Measurements from ENCODE around the gene RAB11FIP4. TPM values are rescaled to one million over a fixed set of nuclear protein-coding genes. Genes with fewer than 3 reads are reported as not detected.

Gene RAB11FIP4
- polyA plus RNA-seq, 1 of the 3 experiments (the other 2 are of a cell fraction) = 9.4 TPM

DNA sequence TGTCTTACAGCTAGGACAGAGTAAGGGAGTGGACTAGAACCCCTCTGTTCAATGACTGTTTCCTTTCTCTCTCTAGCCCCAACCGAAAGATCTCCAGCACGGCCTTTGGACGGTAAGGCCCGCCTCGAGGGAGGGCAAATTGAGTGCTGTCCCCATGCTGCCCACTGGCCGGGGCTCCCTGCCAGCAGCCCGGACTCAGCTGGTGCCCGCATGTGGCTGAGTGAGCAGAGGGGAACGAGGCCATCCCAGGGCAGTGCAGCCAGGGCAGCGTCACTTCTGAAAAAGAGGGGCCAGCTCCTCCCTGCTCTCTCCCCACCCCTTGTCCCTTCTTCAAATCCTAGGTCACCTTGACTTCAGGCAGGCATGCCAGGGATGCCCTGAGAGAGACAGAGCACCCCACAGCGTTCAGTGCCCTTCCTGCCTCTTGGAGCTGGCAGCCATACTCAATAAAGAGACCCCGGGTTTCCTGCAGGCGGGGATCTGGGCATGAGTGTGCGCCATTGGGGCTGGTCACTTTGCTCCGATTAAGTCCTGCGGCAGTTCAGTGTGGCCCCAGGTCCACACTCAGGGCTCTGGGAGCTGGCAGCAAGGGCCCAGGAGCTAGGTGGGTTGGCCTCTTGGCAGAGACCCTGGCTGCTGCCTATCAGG is 130.9 kb downstream of the RAB11FIP4 start:
- no peak for DNase-seq
- TF ChIP-seq, protein P1, sequence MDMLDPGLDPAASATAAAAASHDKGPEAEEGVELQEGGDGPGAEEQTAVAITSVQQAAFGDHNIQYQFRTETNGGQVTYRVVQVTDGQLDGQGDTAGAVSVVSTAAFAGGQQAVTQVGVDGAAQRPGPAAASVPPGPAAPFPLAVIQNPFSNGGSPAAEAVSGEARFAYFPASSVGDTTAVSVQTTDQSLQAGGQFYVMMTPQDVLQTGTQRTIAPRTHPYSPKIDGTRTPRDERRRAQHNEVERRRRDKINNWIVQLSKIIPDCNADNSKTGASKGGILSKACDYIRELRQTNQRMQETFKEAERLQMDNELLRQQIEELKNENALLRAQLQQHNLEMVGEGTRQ (IDR thresholded peaks at IDR 0.05; ENCODE audit: borderline replicate concordance, low read depth, low read length) = no peak
- TF ChIP-seq, protein P2, sequence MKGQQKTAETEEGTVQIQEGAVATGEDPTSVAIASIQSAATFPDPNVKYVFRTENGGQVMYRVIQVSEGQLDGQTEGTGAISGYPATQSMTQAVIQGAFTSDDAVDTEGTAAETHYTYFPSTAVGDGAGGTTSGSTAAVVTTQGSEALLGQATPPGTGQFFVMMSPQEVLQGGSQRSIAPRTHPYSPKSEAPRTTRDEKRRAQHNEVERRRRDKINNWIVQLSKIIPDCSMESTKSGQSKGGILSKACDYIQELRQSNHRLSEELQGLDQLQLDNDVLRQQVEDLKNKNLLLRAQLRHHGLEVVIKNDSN (IDR thresholded peaks at IDR 0.05; ENCODE audit: borderline replicate concordance, low read depth) = no peak
- TF ChIP-seq FOXM1 (IDR thresholded peaks at IDR 0.05; ENCODE audit: low read depth) = no peak
- POLR2A ChIA-PET = interaction anchor here (1.6 kb wide), 1 partner anchor 11 kb away, joined by 6 read pairs; no protein-coding TSS in a partner anchor

DNA sequence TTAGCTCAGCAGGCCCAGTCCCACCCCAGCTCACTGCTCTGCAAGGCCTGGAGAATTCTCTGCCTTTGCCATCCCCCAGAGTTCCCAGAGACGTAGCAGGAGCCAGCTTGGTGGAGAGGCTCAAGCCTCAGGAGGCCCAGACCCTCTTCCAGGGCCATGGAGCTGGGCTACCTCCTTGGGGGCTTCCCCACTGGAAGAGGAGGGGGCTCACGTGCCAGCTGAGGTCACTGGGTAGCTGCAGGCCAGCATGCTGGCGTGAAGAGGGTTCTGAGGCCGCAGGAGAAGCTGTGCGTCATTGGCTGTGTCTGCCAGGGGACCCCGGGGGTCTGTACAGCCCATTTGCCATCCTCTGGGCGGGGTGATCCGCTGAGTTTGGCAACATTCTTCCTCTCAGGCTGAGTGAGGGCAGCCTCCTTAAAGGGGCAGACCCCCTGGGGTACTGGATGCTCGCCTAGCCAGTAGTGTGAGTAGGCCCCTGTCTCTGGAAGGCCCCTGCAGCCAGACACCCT is 131.6 kb downstream of the RAB11FIP4 start:
- H2AFZ ChIP-seq (ENCODE audit: low read depth) = no peak overlapping the region
- DNase-seq = no peak
- WGBS (ENCODE audit: low lambda C conversion rate) = 60% methylated on average over 2 of the region's 9 CpGs
- H3K4me2 ChIP-seq = no peak overlapping the region
- H3K4me1 ChIP-seq (ENCODE audit: control insufficient read depth in 1 of 2, insufficient read depth in 2 of 2, low read depth in 1 of 2, low read length in 1 of 2) = peaks cover 3 to 10% of the 10 kb centered on the region in 2 experiments; a peak in 1 of 4 replicates
- H3K79me2 ChIP-seq (ENCODE audit: insufficient read depth) = no peaks in the 10 kb centered on the region
- no peaks in the 10 kb centered on the region for H3K9me3 ChIP-seq
- CTCF ChIA-PET = interaction anchor here (0.8 to 12.9 kb wide), 11 partner anchors 9 to 320 kb away, joined by 3 to 137 read pairs (median 6); partner anchors contain the start of gene RAB11FIP4
- TF ChIP-seq GABPA (IDR thresholded peaks at IDR 0.05; ENCODE audit: low read depth) = no peak
- TF ChIP-seq, protein P3, sequence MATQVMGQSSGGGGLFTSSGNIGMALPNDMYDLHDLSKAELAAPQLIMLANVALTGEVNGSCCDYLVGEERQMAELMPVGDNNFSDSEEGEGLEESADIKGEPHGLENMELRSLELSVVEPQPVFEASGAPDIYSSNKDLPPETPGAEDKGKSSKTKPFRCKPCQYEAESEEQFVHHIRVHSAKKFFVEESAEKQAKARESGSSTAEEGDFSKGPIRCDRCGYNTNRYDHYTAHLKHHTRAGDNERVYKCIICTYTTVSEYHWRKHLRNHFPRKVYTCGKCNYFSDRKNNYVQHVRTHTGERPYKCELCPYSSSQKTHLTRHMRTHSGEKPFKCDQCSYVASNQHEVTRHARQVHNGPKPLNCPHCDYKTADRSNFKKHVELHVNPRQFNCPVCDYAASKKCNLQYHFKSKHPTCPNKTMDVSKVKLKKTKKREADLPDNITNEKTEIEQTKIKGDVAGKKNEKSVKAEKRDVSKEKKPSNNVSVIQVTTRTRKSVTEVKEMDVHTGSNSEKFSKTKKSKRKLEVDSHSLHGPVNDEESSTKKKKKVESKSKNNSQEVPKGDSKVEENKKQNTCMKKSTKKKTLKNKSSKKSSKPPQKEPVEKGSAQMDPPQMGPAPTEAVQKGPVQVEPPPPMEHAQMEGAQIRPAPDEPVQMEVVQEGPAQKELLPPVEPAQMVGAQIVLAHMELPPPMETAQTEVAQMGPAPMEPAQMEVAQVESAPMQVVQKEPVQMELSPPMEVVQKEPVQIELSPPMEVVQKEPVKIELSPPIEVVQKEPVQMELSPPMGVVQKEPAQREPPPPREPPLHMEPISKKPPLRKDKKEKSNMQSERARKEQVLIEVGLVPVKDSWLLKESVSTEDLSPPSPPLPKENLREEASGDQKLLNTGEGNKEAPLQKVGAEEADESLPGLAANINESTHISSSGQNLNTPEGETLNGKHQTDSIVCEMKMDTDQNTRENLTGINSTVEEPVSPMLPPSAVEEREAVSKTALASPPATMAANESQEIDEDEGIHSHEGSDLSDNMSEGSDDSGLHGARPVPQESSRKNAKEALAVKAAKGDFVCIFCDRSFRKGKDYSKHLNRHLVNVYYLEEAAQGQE (IDR thresholded peaks at IDR 0.05; ENCODE audit: low read depth, low read length) = no peak
- no peak for TF ChIP-seq RFX5 (IDR thresholded peaks at IDR 0.05; ENCODE audit: low read length)
- no peak for TF ChIP-seq TEAD4 (IDR thresholded peaks at IDR 0.05; ENCODE audit: borderline replicate concordance, insufficient read depth)
- H3F3A ChIP-seq (replicated peaks; ENCODE audit: insufficient read depth) = peaks cover 7% of the 10 kb centered on the region
- H3K36me3 ChIP-seq (replicated peaks in 1 of 2; ENCODE audit: control insufficient read depth in 1 of 2, insufficient read depth in 2 of 2, low read length in 1 of 2) = no peaks in the 10 kb centered on the region
- no peaks in the 10 kb centered on the region for H3K27me3 ChIP-seq (ENCODE audit: insufficient read depth)
- no peak overlapping the region for H3K9ac ChIP-seq
- no peaks in the 10 kb centered on the region for H4K20me1 ChIP-seq (ENCODE audit: insufficient read depth)
- no peaks in the 10 kb centered on the region for H3K9me2 ChIP-seq
- no peak overlapping the region for H3K27ac ChIP-seq (ENCODE audit: low read depth in 2 of 2, low read length in 1 of 2)
- POLR2A ChIA-PET = interaction anchor here (1.6 kb wide), 1 partner anchor 12 kb away, joined by 6 read pairs; no protein-coding TSS in a partner anchor
- no peak overlapping the region for H3K4me3 ChIP-seq (ENCODE audit: low read depth in 2 of 2, low read length in 1 of 2)

More for the DNA sequence above, 130.9 kb downstream of the RAB11FIP4 start:
- Histone ChIP-seq H3K9me3 (no peaks in the 10 kb centered on the region), H3K36me3 (replicated peaks in 1 of 2; ENCODE audit: control insufficient read depth in 1 of 2, insufficient read depth in 2 of 2, low read length in 1 of 2) (no peaks in the 10 kb centered on the region), H3K9me2 (no peaks in the 10 kb centered on the region), H3K4me2 (no peak overlapping the region), H3F3A (replicated peaks; ENCODE audit: insufficient read depth) (peaks cover 5% of the 10 kb centered on the region), H4K20me1 (ENCODE audit: insufficient read depth) (no peaks in the 10 kb centered on the region), H3K79me2 (ENCODE audit: insufficient read depth) (no peaks in the 10 kb centered on the region), H3K4me3 (ENCODE audit: low read depth in 2 of 2, low read length in 1 of 2) (no peak overlapping the region), H3K27ac (ENCODE audit: low read depth in 2 of 2, low read length in 1 of 2) (no peak overlapping the region), H2AFZ (ENCODE audit: low read depth) (no peak overlapping the region), H3K9ac (no peak overlapping the region), H3K27me3 (ENCODE audit: insufficient read depth) (no peaks in the 10 kb centered on the region), H3K4me1 (ENCODE audit: control insufficient read depth in 1 of 2, insufficient read depth in 2 of 2, low read depth in 1 of 2, low read length in 1 of 2) (peaks cover 2 to 4% of the 10 kb centered on the region in 2 experiments; a peak in 1 of 4 replicates)
- CTCF ChIA-PET = interaction anchor here (0.8 to 7.4 kb wide), 10 partner anchors 8 to 320 kb away, joined by 3 to 127 read pairs (median 6); partner anchors contain the start of gene RAB11FIP4
- WGBS (ENCODE audit: low lambda C conversion rate) = 86% methylated on average over 10 of the region's 16 CpGs
